HG03565 (cell line): Measurements from ENCODE around the gene FAM120AOS.
"Not testable (repeated sequence)": the region's sequence is repeated elsewhere in the genome, so short reads cannot be mapped to it uniquely, and the experiment has no call there.

Source experiments
- ATAC-seq: cut with Tn5 transposase; IDR thresholded peaks from one replicate; pipeline ENCODE4 v1.9.1; 2021; ENCODE audit warnings: mild to moderate bottlenecking, moderate library complexity; ENCODE audit not compliant: unreplicated experiment

Gene FAM120AOS

DNA sequence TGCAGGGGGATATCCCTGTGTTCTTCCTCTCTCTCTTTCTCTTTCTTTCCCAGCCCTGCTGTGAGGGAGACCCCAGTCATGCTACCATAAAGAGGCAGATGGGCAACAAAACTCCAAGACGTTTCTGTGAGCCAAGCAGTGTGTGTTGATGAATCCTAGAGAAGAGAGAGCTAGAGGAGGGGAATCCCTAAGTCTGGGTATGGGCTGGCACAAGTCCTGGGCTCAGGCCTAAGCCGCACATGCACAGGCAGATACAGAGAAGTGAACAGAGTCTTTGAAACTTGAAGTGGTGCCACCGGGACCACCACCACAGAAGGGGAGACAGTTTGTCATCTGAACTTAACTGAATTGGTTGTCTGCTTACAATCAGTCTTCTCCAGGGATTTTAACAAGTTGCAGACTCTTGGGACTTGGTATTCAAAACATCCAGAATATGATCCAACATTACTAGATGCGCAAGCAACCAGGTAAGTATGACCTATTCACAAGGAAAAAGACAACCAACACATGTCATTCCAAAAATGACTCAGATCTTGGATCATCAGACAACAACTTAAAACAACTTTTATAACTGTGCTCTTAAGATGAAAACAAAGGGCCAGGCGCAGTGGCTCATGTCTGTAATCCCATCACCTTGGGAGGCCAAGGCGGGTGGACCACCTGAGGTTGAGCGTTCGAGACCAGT, 12.3 kb downstream of the FAM120AOS start:
- ATAC-seq, result no peak

DNA sequence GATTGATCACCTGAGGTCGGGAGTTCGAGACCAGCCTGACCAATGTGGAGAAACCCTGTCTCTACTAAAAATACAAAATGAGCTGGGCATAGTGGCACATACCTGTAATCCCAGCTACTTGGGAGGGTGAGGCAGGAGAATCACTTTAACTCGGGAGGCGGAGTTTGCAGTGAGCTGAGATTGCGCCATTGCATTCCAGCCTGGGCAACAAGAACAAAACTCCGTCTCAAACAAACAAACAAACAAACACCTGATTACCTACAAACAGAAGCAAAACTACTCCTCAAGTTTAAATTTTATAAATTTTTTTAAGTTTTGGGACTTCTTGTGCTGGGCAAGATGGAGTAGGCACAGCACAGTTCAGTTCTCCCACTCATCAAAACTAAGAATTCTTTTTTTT, 14.1 kb downstream of the FAM120AOS start:
- ATAC-seq, result not testable (repeated sequence)

DNA sequence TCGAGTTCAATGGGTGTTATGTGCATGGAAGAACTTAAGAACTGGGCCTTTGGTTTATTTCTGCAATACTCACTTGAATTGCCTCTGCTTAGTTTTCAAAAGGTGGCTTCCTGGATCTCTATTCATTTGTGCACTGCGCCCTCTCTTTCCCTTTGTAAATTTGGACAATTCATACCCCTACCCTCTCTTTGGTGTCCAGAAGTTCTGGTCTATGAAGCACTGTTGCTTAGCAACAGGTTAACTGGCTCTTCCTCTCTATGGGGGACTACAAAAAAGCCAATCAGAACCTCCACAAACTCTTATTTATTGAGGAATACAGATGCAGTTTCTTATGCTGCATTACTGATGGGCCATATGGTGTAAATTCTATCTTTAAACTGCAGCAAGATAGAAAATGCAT, 15.4 kb downstream of the FAM120AOS start:
- ATAC-seq, result no peak

DNA sequence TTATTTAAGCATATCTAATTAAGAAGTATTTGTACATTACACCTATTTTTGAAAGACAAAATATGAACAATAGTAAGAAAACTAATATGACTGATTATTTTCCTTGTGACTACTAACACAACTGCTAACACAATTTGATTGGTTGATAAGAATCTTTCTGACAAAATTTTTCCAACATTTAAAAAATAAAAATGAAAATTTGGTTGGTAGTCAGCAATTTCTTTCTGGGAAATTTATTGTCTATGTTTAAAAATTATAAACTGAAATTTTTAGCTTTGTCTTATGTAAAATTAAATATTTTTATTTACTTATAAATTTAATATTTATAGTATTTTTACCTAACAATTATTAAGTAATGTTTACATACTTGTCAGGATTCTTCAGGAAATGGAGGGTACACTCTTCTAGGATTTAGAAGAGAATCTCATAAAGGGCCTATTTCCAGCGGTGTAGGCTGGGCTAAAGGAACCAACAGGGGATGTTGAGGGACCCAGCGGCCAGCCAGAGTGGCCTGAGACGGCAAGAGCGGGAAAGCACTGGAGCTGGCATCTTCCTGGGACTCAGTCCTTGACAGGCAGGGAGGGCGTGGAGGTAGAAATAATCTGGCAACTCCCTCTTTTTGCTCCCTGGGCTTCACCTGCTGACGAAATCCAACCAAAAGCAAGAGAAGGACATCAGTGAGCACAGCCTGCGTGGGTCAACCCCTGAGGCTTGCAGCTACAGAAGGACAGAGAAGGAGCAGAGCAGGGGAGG, 16.6 kb downstream of the FAM120AOS start:
- no peak for ATAC-seq

- no peak for ATAC-seq
Observed at GRCh38 chr9:93436218-93436617, 17.2 kb downstream of the FAM120AOS start.

GRCh38 chr9:93435386-93435785, 18.0 kb downstream of the FAM120AOS start:
- ATAC-seq, result no peak

GRCh38 chr9:93434056-93434455, 19.3 kb downstream of the FAM120AOS start:
- ATAC-seq, result no peak

DNA sequence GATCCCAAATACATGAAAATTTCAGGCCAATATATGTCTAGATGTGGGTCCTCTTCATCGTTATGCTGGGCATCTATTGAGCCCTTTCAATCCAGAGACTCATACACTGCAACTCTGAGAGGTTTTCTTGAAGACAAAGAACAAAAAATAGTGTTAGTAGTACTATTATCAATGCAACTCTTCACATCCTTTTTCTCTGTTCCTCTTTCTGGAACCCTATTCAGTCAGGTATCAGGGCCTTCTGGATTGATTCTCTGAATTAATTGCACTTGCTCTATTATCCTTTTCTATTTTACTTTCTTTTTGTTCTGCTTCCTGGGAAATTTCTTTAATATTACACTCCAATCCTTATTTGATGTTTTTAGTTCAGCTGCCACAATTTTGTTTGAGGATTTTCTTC, 20.4 kb downstream of the FAM120AOS start:
- ATAC-seq, result no peak

DNA sequence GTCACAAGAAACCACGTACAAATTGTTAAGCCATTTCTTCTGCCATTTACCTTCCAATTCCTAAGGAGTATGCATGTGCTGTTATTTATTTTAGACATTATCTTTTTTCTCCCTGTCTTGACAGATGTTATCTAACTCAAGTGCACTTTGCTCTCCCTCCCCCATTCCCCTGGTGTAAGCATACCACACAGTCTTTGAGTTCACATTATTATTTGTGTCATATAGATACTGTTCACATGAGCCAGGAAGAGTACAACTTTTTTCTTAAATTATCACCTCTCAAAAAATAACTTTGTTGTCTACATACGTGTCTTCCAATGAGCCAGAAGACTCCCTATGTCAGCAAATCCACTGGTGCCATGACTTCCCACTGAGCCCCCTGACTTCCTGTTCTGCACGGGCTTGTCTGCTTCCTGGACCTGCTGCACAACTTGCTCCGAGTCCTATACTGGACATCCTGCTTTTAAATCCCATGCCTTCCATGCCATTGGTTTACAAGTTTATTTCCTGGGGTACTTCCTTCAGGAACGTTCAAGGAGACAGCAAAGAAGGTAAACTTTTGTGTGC, 21.8 kb downstream of the FAM120AOS start:
- ATAC-seq, result no peak

GRCh38 chr9:93427655-93428379, 25.6 kb downstream of the FAM120AOS start:
- no peak for ATAC-seq

DNA sequence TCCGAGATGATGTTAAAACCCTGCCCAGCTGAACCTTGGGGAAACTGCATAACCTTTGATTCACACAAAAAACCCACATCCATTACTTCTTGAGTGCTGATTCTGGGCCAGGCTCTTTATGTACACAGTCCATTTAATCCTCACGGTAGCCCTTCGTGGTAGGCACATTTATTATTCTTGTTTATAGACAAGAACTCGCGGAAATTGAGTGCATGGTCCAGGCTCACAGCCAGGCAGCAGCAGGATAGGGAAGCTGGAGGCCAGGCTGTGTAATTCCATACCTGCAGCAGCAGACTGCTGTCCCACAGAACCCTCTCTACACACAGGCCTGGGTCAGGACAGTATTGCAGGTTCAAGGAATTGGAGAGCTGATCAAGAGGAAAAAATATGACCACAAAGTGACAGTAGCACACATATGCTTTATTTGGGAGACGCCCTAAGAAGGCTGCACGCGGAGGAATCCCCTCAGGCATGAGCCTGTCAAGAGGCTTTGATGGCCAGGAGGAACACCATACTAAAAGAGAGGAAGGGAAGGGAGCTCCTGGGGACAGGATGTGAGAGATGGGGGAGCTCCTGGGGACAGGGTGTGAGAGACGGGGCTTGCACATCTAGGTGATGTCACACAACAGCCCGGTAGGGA, 30.3 kb downstream of the FAM120AOS start:
- no peak for ATAC-seq

DNA sequence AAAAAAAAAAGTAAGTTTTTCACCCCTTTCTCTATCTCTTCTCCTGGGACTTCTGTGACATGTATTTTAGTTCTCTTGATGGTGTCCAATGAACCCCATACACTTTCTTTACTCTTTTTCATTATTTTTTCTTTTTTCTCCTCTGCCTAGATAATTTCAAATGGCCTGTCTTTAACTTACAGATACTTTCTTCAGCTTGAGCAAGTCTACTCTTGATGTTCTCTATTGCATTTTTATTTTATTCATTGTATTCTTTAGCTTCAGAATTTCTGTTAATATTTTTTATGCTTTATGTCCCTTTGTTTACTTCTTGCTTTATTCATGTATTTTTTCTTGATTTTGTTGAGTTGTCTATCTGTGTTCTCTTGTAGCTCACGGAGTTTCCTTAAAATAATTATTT, 34.4 kb downstream of the FAM120AOS start:
- no peak for ATAC-seq

DNA sequence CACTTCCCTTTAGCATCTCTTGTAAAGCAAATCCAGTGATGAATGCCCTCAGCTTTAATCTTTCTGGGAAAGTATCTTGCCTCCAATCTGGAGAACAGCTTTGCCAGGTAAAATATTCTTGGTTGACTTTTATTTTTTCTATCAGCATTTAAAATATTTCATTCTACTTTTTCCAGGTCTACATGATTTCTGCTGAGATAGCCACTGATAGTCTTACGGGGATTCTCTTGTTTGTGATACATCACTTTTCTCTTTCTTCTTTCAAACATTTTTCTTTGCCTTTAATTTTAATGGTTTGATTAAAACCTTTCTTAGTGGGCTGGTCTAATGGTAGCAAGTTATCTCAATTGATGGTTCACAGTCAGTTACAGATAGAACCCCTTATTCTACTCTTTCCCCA, 35.8 kb downstream of the FAM120AOS start:
- no peak for ATAC-seq

- ATAC-seq, result no peak
Observed at GRCh38 chr9:93416530-93417235, 36.7 kb downstream of the FAM120AOS start.

GRCh38 chr9:93415176-93415690, 38.1 kb downstream of the FAM120AOS start:
- ATAC-seq, result no peak

DNA sequence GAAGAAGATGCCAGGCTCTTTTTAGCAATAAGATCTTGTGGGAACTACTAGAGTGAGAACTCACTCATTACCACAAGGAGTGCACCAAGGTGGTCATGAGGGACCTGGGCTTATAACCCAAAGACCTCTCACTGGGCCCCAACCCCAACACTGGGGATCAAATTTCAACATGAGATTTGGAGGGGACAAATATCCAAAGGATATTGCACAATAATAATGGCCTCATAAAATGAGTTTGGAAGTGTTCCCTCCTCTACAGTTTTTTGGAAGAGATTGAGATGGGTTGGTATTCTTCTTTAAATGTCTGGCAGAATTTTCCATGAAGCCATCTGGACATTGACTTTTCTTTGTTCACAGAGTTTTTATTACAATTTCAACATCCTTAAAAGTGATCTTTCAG, 39.9 kb downstream of the FAM120AOS start:
- ATAC-seq, result no peak

DNA sequence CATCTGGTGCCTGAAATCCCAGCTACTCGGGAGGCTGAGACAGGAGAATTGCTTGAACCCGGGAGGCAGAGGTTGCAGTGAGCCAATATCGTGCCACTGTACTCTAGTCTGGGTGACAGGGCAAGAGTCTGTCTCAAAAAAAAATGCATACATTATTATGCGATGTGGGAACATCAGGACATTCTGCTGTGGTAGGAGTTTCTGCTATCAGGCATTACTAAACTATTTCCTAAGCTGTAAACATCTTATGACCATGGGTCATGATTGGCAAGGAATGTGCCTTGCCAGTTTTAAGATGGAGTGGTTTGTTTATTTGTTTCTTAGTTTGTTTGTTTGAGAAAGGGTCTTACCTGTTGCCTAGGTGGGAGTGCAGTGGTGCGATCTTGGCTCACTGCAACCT, 47.0 kb downstream of the FAM120AOS start:
- no peak for ATAC-seq

DNA sequence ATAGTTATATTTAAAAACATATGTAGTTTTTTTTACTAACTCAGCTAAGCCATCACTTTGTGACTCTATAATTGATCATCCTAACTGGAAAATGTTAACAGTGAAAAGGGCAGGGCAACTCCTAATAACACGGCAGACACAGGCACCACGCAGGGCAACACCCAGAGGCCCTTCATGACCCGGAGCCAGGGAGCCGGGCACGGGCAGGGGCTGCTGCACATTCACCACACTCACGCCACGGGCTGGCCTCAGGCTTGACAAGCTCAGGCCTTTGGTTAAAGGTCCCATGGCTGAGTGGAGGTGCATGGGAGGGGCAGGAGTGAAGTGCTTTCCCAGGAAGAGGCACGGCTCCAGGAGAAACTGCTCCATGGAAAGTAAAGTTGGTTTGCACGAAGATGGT, 54.9 kb downstream of the FAM120AOS start:
- ATAC-seq, result no peak

GRCh38 chr9:93397661-93398373, 55.6 kb downstream of the FAM120AOS start:
- ATAC-seq, result no peak
